CD4-positive, alpha-beta T cell treated with Interleukin-12 subunit alpha and Interleukin-12 subunit beta, for 1 hour (primary cell): ENCODE data around the gene AIDA.

Experiments
- DNase-seq: peaks from one replicate; pipeline ENCODE4 v3.0.0-alpha.2; 2020

Gene AIDA

GRCh38 chr1:222643606-222643937 lies 68.7 kb downstream of the AIDA start:
- DNase-seq, result no peak

- no peak for DNase-seq
Observed at GRCh38 chr1:222642468-222642867, 69.8 kb downstream of the AIDA start.

- DNase-seq, result no peak
Observed at GRCh38 chr1:222641269-222641948, 70.9 kb downstream of the AIDA start.

GRCh38 chr1:222634180-222635013 lies 77.9 kb downstream of the AIDA start:
- DNase-seq, result peak; percentile 88

- no peak for DNase-seq
Observed at GRCh38 chr1:222632749-222633148, 79.5 kb downstream of the AIDA start.

GRCh38 chr1:222631611-222632208 lies 80.6 kb downstream of the AIDA start:
- no peak for DNase-seq

GRCh38 chr1:222629921-222630535 lies 82.3 kb downstream of the AIDA start:
- no peak for DNase-seq

- no peak for DNase-seq
Observed at GRCh38 chr1:222627232-222627631, 85.1 kb downstream of the AIDA start.

- DNase-seq, result no peak
Observed at GRCh38 chr1:222624214-222624613, 88.1 kb downstream of the AIDA start.

GRCh38 chr1:222623458-222623857 lies 88.8 kb downstream of the AIDA start:
- DNase-seq, result no peak

GRCh38 chr1:222622765-222623164 lies 89.5 kb downstream of the AIDA start:
- DNase-seq, result no peak

GRCh38 chr1:222620566-222620965 lies 91.7 kb downstream of the AIDA start:
- DNase-seq, result no peak

- no peak for DNase-seq
Observed at GRCh38 chr1:222618880-222619596, 93.3 kb downstream of the AIDA start.
